ENCODE results near the gene SEC63.
A peak's percentile ranks its signal among the peaks of the same experiment; 100 is the strongest.

SEC63 gene

GRCh38 chr6:107819217-107819616 is 138.8 kb downstream of the SEC63 start:
- Mint-ChIP-seq H3K4me1 (peaks cover 49% of the 10 kb centered on the region), H3K27ac (peak overlapping the region; percentile 98), H3K9me3 (no peaks in the 10 kb centered on the region), H3K36me3 (peaks cover 14% of the 10 kb centered on the region), H3K4me3 (no peak overlapping the region), H3K27me3 (no peaks in the 10 kb centered on the region)
- no peak for DNase-seq (ENCODE audit: low spot score in 2 of 2)
- no peak for ATAC-seq (ENCODE audit: low read depth)

GRCh38 chr6:107818272-107818671 is 139.7 kb downstream of the SEC63 start:
- Mint-ChIP-seq H3K27me3 (no peaks in the 10 kb centered on the region), H3K4me3 (no peak overlapping the region), H3K36me3 (peaks cover 15% of the 10 kb centered on the region), H3K27ac (peak overlapping the region; percentile 5), H3K9me3 (no peaks in the 10 kb centered on the region), H3K4me1 (peaks cover 44% of the 10 kb centered on the region)
- DNase-seq (ENCODE audit: low spot score in 2 of 2) (no peak), ATAC-seq (ENCODE audit: low read depth) (no peak)

GRCh38 chr6:107817784-107818183 is 140.2 kb downstream of the SEC63 start:
- Mint-ChIP-seq H3K27ac (peak overlapping the region; percentile 54), H3K4me1 (peaks cover 42% of the 10 kb centered on the region), H3K4me3 (peak overlapping the region; percentile 0), H3K9me3 (no peaks in the 10 kb centered on the region), H3K36me3 (peaks cover 15% of the 10 kb centered on the region), H3K27me3 (no peaks in the 10 kb centered on the region)
- DNase-seq (ENCODE audit: low spot score in 2 of 2) (no peak), ATAC-seq (ENCODE audit: low read depth) (no peak)
